Measurements from ENCODE around the gene ZNF816. TPM values are rescaled to one million over a fixed set of nuclear protein-coding genes. Genes with fewer than 3 reads are reported as not detected.
"Not testable (repeated sequence)": the region's sequence is repeated elsewhere in the genome, so short reads cannot be mapped to it uniquely, and the experiment has no call there.

The ZNF816 gene
- polyA plus RNA-seq, 12 donors: 6.4 to 35.3 (median 8.3) TPM; not detected in 1

DNA sequence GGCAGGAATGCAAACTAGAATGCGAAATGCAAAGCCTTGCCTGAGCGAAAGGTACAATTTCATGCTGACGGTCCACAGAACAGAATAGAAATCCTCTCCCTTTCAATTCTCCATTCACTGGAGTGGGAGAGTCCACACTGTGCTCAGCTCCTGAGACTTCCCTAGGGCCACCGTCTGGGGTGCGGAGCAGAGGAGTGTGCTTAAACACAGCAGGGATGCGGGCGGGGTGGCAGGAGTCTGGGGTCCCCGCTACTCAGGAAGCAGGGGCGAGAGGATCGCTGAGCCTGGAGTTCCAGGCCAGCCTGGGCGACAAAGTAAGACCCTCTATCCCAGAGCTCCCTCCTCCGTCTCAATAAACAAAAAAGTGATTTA, 552 bp upstream of the ZNF816 start:
- no peak for DNase-seq

DNA sequence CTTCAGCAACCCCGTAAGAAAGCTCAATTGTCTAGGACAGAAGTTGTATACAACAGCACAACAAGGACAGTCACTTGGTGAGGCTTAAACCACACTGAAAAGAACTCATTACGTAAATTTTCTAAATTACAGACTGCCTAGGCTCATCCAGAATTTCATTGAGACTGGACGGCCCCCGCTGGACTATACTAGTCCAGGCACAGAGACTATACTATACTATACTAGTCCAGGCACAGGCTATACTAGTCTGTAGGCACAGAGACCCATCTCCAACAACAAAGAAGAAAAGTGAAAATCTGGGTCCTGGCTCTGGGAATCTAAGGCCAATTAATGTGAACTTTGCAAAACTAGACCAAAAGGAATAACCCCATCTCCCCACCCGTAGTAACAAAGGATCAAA, 700 bp downstream of the ZNF816 start:
- peak; percentile 15 for DNase-seq

DNA sequence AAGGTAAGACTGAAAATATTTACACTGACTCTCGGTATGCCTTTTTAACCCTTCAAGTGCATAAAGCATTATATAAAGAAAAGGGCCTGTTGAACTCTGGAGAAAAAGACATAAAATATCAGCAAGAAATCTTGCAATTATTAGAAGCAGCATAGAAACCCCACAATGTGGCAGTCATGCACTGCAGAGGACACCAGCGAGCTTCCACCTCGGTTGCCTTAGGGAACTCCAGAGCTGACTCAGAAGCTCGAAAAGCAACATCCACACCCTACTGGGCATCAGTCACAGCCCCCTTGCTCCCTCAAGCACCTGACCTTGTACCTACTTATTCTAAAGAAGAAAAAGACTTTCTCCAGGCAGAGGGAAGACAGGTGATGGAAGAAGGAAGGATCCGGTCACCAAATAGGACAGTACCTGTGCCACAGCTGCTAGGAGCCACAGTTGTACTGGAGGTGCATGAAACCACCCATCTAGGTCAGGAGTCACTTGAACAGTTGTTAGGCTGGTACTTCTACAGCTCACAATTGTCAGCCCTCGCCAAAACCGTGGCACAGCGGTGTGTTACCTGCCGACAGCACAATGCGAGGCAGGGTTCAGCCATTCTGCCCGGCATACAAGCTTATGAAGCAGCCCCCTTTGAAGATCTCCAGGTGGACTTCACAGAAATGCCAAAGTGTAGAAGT, 2.9 kb downstream of the ZNF816 start:
- no peak for DNase-seq

DNA sequence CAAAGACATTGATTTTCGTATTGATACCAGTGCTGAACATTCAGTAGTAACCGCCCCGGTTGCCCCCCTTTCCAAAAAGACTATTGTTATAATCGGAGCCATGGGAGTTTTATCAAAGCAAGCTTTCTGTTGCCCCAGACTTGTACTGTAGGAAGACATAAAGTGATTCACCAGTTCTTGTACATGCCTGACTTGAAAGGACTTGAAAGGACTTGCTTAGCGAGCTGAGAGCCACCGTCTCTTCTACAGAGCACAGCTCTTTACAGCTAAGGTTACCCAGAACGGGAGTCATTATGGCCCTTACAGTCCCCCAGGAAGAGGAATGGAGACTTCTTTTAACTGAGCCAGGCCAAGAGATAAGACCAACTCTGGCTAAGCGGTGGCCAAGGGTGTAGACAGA, 5.1 kb downstream of the ZNF816 start:
- no peak for DNase-seq

DNA sequence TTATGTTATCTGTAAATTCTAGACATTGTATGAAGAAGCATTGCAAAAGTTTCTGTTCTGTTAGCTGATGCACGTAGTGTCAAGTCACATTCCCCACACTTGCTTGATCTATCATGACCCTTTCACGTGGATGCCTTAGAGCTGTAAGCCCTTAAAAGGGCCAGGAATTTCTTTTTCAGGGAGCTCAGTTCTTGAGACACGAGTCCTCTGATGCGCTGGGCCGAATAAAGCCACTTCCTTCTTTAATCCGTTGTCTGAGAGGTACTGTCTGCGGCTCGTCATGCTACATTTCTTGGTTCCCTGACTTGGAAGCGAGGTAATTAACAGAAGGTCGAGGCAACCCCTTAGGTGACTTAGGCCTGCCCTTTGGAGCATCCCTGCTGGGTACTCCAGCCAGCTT, 5.8 kb downstream of the ZNF816 start:
- no peak for DNase-seq

DNA sequence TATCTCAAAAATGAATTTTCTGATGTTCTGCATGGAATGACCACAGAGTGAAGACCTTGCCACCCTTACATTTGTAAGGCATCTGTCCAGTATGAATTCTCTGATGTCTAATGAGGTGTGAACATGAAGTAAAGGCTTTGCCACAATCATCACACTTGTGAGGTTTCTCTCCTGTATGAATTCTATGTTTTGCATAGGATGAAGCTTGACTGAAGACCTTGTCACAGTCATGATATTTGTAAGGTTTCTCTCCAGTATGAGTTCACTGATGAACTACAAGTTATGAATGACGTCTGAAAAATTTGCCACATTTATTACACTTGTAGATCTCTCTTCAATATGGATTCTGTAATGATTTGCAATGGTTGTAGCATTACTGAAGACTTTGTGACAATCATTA, 13.3 kb downstream of the ZNF816 start:
- no peak for DNase-seq

DNA sequence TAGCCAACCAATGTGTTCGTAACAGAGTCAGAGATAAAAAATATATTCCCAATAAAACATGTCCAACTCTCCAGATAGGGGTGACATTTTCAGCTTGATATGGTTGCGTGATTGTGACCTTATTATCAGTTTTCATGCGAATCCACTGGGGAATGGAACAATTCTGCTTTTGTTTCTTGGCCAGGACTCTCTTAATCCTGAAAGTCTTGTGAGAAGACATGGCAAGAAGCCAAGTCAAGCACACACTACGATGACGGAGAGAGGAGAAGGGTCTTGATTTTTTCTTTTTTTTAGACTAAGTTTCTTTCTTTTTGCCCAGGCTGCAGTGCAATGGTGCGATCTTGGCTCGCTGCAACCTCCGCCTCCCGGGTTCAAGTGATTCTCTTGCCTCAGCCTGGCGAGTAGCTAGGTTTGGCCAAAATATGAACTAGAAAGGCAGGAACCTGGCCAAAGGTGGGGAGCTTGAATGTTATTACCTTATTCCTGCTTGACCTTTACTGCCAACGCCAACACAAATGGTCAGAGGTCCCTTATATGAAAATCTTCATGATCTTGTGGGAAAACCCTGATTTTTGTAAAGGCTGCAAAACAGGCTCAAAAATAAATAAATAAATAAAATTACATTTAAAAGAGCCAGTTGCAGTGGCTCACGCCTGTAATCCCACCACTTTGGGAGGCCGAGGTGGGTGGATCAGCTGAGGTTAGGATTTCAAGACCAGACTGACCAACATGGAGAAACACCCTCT, 14.5 kb downstream of the ZNF816 start:
- no peak for DNase-seq

DNA sequence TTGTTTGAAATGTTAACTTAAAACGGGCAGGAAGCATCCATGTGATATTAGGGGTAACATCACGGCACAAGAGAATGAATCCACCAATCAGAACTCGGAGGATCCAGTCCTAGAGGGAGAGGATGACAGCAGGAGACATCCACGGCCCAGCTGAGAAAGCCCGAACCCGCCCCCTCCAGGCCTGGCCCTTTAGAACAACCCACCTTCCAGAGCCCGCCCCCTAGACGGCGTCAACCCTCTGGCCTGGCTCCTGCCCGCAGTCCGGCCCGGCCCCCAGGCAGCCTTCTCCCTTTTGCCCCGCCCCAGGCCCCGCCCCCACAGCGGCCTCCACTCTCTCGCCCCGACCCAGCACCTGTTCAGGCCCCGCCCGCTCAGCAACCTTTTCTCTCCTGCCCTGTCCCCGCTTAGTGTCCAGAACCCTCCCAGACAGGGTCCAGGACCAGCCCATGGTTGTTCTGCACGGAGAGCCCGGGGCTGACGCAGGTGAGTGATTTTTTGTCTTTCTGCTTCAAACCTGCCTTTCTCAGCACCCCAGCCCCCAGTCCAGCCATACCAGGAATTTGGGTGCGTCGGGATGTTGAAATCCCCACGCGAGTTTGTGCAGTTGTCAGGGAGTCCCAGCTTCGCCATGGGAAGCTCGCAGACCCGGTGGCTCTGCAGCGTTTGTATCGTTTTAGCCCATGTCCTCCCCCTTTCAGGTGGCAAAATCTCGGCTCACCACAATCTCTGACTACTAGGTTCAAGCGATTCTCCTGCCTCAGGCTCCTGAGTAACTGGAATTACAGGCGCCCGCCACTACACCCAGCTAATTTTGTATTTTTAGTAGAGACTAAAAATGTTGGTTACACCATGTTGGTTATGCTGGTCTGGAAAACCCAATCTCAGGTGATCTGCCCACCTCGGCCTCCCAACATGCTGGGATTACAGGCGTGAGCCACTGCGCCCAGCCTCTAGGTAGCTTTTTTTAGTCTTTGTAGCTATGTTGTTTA, 16.1 kb downstream of the ZNF816 start:
- peak; percentile 38 for DNase-seq

DNA sequence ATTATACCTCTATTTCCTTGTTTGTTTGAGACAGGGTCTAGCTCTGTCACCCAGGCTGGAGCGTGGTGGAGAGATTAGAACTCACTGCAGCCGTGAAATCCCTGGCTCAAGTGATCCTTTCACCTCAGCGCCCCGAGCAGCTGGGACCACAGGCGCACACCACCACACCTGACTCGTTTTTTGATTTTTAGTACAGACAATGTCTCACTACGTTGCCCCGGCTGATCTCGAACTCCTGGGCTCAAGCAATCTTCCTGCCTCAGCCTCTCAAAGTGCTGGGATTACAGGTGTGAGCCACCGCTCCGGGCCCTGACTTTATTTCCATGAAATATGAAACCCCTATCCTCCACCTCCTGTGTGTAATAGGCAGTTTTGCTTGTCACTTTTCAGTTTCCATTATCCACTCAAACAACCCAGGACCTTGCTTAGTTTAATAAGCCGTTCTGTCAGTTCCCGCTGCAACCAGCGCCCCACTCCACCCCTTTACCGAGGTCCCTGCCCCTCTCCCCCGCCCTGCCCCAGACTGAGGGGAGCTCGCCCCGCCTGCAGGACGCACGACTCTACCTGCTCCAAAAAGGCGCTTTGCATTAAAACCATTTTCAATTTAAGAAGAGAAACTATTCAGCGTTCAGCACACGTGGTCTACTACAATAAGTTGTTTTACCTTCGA, 16.9 kb downstream of the ZNF816 start:
- no peak for DNase-seq

DNA sequence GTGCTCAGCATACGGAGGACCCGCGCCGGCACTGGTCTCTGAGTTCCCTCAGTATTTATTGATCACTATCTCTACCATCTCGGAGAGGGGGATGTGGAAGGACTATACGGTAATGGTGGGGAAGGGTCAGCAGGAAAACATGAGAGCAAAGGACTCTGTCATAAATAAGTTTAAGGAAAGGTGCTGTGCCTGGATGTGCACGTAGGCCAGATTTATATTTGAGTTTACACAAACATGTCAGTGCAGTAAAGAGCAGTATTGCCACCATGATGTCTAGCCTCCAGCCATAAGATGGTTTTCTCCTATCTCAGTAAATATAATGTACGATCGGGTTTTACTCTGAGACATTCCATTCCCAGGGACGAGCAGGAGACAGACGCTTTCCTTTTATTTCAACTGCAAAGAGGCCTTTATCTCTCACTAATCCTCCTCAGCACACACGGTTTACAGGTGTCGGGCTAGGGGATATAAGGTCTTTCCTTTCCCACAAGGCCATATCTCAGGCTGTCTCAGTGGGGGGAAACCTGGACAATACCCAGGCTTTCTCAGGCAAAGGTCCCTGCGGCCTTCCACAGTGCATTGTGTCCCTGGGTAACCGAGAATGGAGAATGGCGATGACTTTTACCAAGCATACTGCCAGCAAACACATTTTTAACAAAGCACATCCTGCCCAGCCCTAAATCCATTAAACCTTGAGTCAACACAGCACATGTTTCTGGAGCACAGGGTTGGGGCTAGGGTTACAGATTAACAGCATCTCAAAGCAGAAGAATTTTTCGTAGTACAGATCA, 17.8 kb downstream of the ZNF816 start:
- DNase-seq: not testable (repeated sequence)

DNA sequence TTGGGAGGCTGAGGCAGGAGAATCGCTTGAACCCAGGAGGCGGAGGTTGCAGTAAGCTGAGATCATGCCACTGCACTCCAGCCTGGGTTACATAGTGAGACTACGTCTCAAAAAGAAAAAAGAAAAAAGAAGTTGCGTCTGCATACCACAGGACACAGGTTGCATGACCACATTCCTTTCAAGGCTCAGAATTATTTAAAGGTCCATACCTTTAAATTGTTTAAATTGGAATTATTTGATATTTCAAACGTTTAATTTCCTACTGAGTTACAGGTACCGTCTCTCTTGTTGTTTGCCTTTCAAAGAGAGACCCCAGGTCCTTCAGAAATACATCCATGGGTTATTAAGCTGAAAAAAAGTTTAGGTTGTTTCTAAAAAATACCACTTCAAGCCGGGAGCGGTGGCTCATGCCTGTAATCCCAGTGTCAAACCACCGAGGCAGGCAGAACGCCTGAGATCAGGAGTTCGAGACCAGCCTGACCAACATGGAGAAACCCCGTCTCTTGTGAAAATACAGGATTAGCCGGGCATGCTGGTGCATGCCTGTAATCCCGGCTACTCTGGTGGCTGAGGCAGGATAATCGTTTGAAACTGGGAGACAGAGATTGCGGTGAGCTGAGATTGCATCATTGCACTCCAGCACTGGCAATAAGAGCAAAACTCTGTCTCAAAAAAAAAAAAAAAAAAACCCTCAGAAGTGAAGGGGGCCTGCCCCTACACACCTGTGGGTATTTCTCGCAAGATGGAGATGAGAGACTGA, 18.6 kb downstream of the ZNF816 start:
- no peak for DNase-seq

DNA sequence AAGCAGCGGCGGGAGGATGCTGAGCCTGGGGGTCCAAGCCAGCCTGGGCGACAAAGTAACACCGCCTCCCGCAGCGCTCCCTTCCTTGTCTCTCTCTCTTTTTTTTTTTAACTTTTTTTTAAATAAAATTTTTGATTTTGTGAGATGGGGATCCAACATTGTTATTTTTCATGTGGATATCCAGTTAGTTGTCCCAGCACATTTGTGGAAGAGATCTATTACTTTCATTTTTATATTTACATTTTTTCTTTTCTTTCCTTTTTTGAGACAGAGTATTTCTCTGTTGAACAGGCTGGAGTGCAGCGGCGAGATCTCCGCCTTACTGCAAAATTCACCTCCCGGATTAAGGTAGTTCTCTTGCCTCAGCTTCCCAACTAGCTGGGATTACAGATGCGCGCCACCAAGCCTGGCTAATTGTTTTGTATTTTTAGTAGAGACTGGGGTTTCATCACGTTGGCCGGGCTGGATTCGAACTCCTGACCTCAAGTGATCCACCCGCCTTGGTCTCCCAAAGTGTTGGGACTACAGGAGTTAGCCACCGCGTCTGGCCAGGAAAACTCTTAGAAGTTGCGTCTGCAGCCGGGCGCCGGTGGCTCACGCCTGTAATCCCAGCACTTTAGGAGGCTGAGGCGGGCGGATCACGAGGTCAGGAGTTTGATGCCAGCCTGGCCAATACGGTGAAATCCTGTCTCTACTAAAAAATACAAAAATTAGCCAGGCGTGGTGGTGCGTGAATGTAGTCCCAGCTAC, 19.4 kb downstream of the ZNF816 start:
- no peak for DNase-seq

DNA sequence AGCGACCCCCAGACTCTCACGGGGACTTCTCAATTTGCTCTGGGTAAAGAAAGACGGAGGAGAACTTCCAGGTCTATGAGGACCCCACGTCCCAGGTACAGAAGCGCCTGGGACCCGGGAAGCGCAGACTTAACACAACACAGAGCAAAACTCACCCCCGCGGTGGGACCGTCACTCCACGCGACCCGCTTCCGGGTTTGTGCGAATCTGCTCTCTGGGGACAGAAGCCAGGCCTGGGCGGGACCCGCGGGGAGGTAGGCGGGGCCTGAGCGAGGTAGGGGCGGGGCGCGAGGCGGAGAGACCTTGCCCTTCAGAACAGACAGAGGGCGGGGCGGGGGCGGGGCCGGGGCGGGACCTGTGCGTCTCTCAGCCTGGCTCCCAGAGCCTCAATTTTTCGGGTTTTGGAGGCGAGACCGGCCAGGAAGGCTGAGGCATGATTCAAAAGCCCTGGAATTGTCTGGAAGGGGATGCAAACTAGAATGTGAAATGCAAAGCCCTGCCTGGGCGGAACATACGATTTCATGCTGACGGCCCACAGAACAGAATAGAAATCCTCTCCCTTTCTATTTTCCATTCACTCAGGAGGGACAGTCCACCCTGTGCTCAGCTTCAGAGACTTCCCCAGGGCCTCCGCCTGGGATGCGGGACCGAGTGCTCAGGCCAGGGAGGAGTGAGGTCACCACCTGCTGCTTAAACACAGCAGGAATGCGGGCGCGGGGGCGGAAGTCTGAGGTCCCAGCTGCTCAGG, 20.1 kb downstream of the ZNF816 start:
- DNase-seq: peak; percentile 81

DNA sequence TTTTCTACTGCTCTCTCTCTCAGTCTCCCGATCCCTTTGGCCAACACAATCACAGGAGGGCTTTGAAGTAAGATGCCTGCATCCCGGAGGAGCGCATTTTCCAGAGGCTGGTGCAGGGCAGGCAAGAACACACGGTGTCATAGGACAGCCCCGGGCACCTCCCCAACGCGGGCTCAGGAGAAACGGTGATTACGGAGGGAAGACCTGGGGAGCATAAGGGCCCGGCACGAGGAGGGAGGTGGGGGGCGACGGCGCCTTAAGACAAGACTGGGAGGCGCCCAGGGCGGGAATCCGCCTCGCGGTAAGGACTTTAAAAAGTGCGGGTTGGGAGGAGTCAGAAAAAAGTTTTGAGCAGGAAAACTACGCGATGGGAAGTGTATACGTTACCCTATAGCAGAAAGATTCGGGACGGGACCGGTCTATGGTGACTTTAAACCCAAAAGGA, 20.7 kb downstream of the ZNF816 start:
- peak; percentile 56 for DNase-seq

DNA sequence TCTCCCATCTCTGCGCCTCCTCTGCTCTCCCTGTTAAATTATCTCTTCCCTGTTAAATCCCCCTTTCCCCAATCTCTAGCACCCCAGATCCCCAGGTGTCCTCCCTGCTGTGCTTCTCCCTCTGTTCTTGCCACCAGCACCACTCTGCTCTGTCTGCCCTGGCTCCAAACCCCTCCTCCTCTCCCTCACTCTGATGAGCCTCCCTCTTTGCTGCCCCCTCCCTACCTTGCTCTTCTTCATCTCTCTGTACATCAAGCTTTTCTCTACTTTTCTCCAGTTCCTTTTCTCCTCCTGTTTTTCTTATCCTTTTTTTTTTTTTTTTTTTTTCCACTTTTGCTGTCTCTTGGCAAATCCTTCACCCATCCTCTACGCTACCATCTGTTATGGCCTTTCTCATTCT, 21.2 kb downstream of the ZNF816 start:
- DNase-seq: not testable (repeated sequence)

DNA sequence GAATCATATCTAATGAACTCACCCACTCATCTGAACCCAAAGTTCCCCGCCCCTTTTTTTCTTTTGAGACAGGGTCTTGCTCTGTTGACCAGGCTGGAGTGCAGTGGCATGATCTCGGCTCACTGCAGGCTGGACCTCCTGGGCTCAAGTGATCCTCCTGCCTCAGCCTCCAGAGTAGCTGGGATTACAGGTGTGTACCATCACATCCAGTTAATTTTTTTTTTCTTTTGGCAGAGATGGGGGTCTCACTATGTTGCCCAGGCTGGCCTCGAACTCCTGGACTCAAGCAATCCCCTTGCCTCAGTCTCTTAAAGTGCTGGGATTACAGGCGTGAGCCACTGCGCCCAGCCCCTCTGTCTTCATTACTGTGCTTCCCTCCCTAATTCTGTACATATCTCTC, 21.8 kb downstream of the ZNF816 start:
- DNase-seq: not testable (repeated sequence)

DNA sequence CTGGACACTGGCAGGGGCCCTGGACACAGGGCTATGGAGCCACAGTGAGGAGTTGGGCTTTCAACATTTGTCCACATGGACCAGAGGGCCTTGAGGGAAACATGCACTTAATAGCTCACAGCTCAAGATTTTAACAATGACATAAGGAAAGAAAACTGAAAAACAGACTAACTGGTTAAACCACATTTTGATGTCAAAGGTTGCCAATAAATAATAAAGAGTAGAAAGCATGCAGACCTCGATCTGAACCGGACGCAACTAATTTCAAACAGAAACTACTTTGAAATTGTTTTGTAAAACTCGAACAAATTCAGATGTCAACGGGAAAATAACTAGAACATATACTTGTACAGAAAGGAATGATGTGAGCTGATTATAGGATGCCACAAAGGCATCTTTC, 23.9 kb downstream of the ZNF816 start:
- DNase-seq: no peak

DNA sequence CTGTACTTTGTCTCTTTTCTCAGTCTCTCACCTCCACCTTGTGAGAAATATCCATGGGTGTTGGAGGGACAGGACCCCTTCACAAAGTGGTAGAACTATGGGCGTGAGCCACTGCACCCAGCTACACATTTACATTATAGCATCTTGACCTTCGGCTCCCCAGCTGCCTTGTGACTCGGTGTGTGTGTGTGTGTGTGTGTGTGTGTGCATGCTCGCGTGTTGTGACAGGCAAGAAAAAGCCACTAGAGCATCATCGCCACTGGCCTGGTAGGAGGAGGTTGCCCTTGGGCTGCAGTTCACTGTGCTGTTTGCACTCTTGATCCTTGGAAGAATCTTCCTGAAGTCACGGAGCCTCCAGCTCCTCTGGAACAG, 25.7 kb downstream of the ZNF816 start:
- no peak for DNase-seq
